ENCODE results near the gene BTBD2.

Gene BTBD2

DNA sequence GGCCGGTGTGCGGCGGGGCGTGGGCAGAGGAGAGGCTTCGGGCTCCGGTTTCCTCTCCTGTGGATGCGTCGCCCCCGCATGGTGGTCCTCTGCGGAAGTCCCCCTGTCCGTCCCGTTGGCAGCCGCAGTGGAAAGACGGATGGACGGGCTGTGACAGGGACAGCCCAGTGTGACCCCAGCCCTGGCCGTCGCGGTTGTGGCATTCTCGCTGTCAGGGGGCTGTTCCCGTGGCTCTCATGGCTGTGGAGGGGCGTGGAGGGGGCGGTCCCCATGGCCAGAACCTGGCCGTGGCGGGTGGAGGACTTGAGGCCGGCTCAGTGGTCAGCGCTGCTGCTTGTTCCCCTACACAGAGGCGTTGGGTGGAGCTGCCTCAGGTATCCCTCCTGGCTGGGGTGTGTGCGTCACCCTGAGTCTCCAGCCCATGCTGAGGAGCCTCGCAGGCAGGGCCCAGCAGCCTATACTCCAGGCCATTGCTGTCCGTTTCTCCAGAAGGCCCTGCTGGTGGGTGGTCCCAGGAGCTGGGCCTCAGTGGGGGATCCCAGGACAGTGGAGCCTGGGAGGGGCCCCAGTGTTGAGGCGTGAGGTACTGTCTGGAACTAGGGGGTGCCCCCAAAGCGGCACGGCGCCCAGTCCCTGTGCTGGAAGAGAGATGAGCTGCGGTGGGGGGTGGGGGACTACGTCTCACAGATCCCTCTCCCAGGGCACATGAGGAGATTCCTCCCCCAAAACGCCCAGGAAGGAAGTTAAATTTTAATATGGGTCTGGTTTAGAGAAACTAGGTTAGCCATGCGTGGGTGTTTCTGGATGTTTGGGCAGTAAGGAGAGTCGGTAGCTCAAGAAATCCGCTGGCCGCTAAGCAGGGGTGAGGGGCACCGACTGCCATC lies 54.3 kb downstream of the BTBD2 start:
- DNase-seq (ENCODE audit: low read depth in 2 of 2) = no peak

DNA sequence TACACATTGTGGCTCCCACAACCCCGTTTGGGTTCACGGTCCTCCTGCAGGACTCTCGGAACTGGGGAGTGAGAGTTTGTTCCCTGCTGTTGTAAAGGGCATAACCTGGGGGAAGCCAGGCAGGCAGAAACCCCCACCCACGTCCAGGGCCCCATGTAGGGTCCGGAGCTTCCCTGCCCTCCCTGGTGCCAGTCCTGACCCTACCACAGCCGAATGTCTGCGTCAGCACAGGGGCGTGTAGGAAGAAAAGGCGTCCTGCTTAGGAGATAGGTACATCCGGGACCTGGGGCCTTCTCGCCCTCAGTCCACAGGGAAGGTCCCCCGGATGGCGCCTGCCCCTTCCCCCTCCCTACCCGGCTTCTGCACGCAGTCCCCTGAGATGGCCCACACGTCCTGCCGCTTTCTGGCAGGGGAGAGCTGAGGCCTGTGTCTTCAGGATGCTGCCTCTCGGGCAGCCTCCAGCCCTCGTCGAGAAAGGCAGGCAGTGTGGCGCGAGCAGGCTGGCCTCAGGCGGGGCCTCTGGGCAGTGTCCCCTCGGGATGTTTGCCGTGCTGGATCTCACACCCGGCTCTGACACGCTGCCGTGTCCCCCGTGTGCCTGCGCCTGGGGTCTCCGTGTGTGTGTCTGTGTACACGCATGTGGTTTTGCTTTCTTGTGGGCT lies 55.5 kb downstream of the BTBD2 start:
- no peak for DNase-seq (ENCODE audit: low read depth in 2 of 2)

DNA sequence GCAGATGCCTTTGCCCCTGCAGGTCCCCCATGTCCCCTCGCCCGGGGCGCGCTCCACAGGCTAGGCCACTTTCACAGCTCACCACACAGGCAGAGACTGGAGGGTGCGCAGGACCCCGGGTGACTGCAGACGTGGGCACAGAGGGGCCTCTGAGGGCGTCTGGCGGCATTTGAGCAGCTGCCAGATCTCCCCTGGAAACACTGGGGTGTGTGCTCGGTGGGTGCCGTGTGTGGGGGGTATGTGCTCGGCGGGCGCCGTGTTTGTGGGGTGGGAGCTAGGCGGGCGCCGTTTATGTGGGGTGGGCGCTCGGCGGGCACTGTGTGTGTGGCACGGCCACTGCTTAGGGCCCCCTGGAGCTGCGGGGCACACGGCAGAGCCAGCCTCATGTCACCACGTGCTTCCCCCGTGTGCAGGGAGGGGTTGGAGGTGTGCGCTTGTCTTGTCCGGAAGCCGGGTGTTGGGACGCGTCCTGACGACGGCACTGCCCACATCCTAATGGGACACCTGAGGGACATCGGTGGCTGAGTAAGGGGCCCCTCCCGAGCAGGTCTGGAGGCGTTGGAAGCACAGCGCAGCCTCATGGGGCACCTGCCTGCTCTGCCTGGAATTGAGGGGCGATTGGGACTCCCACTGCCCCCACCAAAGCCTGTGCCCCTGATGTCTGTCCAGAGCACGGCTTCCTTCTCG lies 57.8 kb downstream of the BTBD2 start:
- DNase-seq (ENCODE audit: low read depth in 2 of 2) = no peak

DNA sequence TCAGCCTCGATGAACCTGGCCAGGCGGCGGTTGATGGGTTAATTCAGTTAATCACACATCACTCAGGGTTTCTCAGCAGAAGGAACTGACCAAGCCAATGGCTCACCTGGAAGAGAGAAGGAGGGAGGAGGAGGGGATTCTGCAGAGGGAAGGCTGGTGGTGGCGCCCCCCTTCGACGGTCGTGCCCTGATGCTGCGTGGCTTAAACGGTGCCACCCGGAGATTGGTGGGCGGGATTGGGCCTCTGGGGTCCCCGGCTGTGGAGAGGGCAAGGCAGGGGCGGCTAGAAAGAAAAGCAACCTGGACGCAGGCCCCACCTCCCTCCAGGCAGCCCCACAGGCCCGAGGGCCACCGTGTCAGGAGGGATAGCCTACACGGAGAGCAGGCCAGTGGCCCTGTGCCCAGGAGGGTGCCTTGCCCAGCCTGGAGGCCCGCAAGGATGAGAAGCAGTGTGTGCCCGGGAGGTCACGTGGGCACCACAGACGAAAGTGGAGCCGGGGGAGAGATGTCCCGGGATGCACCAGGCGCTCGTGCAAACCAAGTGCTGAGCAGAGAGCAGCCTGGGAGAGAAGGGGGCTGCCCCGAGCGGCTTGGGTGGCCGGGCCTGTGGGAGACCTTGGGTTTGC lies 58.5 kb downstream of the BTBD2 start:
- no peak for DNase-seq (ENCODE audit: low read depth in 2 of 2)

DNA sequence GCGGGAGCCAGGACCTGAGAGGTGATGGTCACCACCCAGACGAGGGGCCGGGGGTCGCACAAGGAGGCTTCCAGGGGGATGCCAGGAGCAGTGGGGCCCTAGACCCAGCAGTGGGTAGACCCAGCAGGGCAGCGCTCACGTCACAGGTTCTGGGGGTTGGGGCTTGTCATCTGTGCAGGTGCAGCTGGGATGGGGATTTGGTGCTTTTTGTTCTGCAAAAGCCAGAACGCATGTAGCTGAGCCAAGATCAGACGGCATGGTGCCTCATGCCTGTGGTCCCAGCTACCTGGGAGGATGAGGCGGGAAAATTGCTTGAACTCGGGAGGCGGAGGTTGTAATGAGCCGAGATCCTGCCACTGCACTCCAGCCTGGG lies 59.4 kb downstream of the BTBD2 start:
- DNase-seq (ENCODE audit: low read depth in 2 of 2) = no peak

DNA sequence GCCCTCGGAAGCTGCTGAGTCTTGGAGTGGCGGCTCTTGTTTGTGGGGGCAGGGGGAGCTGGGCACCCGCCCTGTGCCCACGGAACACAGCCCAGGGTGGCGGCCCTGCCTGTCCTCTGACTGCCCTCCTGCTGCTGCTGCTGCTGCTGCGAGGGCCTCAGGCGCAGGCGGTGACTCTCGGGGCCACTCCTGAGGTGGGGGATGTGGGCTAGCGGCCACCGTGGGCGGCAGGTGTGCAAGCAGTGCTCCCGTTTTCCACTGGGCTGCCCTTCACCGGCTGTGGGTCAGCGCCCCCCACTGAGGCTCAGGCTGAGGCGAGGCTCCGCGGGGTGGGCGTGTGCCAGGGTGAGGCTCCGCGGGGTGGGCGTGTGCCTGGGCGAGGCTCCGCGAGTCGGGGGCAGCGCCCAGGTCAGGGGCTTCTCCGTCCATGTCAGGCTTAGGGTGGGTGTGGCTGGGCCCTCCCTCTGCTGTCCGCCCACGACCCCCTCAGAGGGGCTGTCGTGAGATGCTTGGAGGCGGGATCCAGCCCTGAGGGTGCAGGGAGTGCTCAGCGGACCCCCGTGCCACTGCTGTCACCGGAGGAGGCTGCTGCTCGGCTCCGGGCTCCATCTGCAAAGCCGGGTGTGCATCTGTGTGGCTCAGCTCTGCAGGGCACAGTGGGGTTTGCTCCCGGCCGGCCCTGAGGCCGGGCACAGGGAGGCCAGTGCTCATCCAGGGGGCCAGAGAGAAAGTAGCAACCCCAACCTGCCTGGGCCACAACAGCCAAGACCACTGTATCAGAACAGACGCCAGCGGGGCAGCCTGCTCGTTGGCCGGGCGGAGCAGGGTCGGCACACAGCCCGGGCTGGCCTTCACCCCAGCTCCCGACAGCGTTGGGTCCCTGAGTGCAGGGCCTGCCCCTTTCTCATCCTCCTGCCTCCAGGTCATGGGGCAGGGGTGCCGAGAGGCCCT lies 60.1 kb downstream of the BTBD2 start:
- DNase-seq (ENCODE audit: low read depth in 2 of 2) = no peak

DNA sequence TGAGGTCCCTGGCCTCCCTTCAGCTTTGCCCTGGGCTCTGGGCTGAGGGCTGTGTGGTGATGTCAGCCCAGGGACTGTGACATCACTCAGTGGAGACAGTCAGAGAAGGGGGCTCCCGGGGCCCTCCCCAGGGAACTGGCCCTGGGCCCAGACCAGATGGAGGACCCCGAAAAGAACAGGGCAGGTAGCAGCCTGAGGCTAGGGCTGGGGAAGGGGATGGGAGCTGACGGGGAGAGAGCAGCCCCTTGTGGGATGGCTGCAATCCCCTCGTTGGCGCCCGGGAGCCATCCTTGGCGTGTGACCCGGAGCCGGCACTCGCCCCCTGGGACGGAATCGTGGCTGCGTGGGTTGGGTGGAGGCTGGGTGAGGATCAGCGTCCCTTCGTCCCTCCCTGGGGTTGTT lies 61.0 kb downstream of the BTBD2 start:
- DNase-seq (ENCODE audit: low read depth in 2 of 2) = no peak

DNA sequence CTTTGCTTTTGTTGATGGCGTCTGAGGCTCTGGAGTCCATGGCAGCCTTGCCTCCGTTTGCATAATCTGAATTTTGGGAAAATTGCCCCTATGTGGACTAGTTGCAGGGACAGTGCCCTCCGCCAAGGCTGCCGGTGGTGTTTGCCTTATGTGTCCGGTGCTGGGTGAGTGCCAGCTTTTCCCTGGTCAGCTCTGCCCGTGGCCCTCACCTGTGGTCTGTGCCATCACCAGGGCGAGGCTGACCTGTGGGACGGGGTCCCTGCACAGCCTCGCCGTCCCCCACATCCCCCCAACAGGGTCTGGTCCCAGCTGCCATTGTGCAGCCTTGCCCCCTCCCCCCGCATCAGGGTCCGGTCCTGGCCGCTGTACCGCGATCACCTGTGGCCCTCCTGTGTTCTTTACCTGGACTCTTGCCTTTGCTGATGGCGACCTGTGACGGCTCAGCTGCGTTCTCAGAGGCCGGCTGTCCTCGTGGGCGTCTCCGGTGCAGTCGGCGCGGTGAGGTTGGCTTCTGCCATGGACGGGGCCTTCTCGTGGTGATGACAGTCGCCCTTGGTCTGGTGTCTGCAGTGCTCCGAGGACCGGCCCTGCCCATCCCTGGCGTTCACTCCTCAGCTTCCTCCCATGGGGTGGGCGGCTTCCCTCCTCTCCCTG lies 61.9 kb downstream of the BTBD2 start:
- no peak for DNase-seq (ENCODE audit: low read depth in 2 of 2)

DNA sequence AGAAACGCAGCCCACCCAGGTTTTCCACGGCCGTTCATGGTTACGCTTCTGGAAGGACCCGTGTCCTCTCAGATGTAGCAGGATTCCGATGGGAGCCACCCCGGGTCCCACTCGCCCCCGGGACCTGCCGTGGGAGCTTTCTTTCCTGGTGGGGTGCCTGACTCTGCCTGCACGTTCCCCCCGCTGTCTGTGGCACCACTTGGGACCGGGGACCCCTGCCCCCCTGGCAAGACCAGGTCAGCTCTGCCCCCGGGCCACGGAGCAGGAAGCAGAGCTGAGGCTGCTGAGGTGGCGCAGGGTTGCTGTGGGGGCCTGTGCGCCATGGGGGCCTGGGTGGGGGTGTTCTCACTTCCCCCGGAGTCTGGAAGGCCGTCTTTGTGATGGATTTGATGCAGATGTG lies 62.5 kb downstream of the BTBD2 start:
- DNase-seq (ENCODE audit: low read depth in 2 of 2) = no peak

DNA sequence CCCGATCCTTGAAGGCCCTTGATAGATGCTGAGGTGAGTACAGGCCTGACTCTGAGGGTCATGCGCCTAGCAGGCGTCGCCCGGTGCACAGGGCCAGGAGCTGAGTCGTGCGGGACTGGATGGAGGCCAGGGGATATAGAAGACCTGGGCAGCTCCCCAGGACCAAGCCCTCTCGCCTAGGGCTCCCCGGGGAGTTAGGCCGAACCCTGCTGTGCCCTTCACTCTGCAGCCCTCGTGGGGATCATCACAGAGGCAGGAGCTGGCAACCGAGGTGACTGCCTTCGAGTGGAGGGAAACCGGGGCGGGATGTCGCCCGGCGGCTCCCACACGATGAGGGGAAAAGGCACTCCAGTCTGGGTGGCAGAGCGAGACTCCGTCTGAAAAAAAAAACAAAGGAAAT lies 62.9 kb downstream of the BTBD2 start:
- DNase-seq (ENCODE audit: low read depth in 2 of 2) = no peak

DNA sequence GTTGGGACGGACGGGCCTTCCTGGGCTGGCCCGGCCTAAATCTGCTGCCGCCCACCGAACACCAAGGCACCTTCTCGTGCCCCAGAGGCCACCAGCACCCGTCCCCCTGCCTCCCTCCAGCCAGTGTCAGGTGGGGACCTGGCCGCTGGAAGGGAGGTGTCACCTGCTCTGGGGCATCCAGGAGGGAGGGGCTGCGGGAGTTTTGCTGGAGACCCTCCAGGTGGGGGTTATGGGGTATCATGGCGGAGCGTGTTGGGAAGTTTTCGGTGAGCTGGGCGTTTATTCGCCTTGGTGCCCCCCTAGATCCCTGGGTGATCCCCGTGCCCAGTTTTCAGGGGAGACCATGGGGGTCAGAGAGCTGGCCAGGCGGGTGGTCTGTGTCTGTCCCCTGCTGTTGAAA lies 64.9 kb downstream of the BTBD2 start:
- DNase-seq (ENCODE audit: low read depth in 2 of 2) = no peak

DNA sequence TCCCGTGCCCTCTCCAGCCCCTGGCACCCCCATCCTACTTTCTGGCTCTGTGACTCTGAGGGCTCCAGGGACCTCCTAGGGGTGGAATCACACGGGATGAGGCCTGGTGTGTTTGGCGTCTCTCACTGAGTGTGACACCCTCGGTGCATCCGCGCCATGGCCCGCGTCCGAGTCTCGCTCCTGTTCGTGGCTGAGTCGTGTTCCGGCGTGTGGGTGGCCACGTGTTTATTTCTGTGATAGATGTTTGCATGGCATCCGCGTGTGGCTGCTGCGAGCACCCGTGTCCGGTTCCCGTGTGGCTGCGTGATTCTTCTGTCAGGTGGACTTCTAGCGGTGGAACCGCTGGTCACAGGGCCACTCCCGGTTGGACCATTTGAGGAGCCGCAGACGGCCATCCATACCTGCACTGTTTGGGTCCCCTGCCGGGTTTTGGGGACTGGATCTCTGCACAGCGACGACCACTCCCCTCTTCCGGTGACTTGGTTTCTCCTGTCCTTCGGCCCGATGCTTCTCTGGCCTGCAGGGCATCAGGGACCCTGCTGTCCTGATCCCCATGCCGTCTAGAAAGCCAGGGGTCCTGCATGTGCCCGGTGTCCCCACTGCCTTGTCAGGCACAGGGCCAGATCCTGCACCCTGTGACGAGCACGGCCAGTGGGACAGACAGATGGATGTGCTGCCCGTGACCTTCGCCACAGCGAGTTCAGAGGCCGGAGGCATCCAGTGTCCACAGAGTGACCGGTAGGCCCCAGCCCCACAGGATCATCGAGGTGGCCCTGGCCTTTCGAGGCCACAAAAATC lies 66.0 kb downstream of the BTBD2 start:
- DNase-seq (ENCODE audit: low read depth in 2 of 2) = no peak

DNA sequence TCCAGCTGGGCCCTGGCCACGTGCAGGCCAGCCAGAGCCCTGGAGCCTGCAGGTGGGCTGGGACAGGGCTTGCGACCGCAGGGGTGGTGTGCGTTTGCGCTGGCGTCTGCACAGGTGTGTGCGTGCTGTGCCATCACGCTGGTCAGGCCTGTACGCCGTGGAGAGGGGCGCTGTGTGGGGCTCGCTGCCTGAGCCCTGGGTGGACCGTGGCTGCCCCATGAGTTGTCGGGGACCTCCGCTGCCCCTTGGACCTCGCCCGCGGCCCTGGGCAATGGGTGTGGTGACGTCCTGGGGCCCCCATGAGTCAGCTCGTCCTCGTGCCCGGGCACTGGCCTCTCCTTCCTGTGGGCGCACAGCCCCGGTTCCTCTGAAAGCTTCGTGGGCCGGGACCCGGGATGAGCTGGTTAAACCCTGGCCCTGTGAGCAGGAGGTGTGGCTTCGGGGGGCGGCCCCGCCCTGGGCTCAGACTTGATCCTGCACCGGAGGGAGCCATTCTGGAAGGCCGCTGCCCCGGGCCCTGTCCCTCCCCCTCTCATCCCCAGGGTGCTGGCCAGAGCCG lies 67.8 kb downstream of the BTBD2 start:
- no peak for DNase-seq (ENCODE audit: low read depth in 2 of 2)

DNA sequence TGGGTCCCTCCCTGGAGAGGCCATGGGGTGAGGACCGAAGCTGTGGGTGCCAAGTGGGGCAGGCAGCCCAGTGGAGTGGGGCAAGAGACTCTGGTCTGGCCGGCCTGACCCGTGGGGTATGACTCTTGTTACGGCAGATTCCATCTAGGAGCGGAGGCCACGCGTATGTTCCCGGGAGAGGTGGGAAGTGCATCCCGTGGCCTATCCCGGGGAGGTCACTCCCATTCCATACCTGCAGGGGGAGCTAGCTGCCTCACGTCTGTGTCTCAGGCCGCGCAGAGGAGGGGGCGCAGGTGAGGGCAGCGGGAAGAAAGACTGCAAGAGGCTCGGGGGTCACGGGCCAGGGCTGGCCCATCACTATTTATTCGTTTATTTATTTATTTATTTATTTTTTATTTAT lies 69.6 kb downstream of the BTBD2 start:
- DNase-seq (ENCODE audit: low read depth in 2 of 2) = no peak

DNA sequence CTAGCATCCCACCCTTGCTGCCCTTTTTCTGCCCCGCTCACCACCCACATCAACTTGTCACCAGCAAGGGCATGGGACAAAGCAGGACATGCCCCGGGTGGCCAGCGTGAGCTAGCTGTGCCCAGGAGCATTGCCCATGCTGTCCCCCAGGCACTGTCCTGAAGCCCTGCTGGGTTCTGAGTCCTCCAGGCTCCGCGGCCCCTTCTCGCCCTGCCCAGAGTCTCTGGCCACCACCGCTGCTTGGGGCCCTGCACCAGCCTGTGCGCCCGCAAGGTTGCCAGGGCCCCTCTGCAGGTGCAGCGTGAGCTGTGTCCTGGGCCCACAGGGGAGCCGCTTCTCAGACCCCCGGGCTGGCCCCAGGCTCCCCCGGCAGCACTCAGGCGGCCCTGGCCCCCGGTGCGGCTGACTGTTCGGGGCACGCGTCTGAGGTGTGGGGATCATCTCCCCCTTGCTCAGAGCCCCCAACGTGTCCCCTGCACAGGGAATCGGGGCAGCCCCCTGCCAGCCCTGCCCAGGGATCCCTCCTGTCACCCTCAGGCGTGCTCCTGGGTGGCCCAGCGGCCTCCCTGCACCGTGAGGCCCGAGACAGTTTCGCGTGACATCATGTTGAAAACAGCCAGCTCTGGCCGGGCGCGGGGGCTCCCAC lies 70.5 kb downstream of the BTBD2 start:
- DNase-seq (ENCODE audit: low read depth in 2 of 2) = no peak

DNA sequence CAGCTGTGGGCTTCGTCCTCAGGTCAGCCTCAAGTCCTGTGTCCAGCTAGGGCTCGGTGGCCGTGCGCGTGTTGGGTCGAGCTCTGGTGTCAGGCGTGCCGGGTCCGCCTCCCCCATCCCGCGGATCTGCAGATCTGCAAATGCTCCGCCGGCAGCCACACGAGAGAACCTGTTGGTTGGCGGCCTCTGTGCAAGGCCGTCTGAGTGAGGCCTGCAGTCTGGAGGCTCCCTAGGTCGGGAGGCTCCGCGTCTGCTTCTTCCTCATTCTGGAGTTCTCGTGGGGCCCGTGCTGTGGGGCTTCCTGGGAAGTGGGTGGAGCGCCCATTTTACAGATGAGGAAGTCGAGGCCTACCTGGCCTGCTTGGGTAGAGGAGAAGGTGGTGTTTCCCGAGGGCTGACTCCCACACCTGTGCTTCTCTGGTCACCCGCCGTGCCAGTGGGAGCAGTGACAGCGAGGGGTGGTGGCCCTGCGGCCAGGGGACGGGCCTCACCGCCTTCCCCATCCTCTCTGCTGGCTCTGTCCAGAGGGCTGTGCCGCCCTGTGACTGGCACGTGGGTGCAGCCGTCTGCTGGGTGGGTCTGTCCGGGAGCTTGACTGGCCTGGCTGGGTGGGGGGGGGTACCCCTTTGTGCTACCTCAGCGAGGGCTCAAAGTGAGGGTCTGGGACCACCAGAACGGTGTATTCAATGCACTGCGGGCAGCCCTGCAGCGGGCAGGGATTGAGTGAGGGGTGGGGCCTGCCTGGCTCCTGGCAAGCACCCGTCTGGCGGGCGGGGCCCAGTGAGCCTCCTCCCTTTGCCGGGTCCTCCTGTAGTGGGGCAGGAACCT lies 71.2 kb downstream of the BTBD2 start:
- DNase-seq (ENCODE audit: low read depth in 2 of 2) = no peak

DNA sequence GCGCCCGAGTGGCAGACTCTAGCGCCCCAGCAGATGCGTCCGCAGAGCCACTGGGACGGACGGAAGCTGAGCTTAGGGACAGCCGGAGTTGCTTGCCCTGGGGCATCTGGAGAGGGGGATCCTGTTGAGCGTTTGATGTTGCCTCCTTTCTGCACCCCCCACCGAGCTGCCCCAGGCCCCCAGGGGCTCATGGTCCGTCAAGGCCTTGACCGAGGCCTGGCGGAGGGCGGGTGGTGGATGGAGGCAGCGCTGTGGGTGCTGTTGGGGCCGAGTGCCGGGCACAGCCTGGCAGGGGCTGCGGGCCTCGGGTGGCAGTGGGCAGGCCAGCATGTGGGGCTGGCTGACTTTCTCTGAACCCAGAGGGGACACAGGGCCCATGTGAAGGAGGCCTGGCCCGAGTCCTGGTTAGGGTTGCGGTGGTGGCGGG lies 71.8 kb downstream of the BTBD2 start:
- DNase-seq (ENCODE audit: low read depth in 2 of 2) = no peak

DNA sequence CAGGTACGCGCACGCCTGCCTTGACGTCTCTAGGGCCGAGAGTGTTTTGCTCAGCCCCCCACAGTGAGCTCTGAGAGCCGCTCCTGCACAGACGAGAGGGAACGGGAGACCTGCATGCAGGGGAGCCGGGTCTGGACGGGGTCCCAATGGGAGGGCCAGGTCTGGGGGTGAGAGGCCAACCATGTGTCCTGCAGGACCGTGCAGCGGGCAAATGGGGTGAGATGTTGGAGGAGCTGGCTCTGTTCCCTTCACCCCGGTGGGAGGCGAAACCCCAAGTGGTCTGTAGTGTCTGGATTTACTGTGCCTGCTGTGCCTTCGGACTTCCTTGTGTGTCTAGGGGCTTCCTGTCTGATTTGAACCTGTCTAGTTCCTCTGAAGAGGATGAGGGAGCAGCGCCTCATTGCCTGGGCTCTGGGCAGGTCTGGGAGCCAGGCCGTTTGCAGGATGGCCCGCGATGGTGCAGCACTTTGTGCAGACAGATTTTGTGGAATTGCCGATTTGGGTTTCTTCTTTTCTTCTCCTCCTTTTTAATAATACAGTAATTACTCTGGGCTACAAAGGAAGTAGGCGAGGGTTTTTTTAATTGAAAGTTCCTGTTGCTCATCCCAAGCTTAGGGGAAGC lies 72.5 kb downstream of the BTBD2 start:
- DNase-seq (ENCODE audit: low read depth in 2 of 2) = no peak

All from stimulated activated CD4-positive, alpha-beta T cell treated with anti-CD3 and anti-CD28 coated beads, Interleukin-15, amount 100 ng/mL, for 48 hours (primary cell).